ENCODE results near the gene TPCN2. TPM values are rescaled to one million over a fixed set of nuclear protein-coding genes. Genes with fewer than 3 reads are reported as not detected.
"Not testable (repeated sequence)": the region's sequence is repeated elsewhere in the genome, so short reads cannot be mapped to it uniquely, and the experiment has no call there.

The TPCN2 gene
- total RNA-seq, 1 experiment from 2014 or later, result 63.6 TPM

GRCh38 chr11:69137151-69137844 is 88.6 kb downstream of the TPCN2 start:
- Histone ChIP-seq H3K36me3 (ENCODE audit: control insufficient read depth, insufficient read depth, low read length) (0 out of 2 replicates have a peak, but pooled peaks cover 2% of the 10 kb centered on the region), H3K4me3 (ENCODE audit: low read depth, low read length) (no peak overlapping the region)
- POLR2A ChIA-PET, result no interaction called here

GRCh38 chr11:69138265-69138664 is 89.5 kb downstream of the TPCN2 start:
- CTCF ChIA-PET, result interaction anchor here (1.1 kb wide), 1 partner anchor 15 kb away, joined by 5 read pairs; no protein-coding TSS in a partner anchor
- Mint-ChIP-seq H3K36me3 (ENCODE audit: insufficient read depth, unreplicated experiment) (peaks cover 6% of the 10 kb centered on the region), H3K27ac (ENCODE audit: unreplicated experiment) (peak overlapping the region; percentile 69), H3K27me3 (ENCODE audit: insufficient read depth, unreplicated experiment) (no peaks in the 10 kb centered on the region), H3K9me3 (ENCODE audit: unreplicated experiment) (no peaks in the 10 kb centered on the region), H3K4me3 (ENCODE audit: unreplicated experiment) (no peak overlapping the region), H3K4me1 (ENCODE audit: low read depth, unreplicated experiment) (peaks cover 40% of the 10 kb centered on the region)
- Histone ChIP-seq H3K27me3 (replicated peaks; ENCODE audit: control insufficient read depth, insufficient read depth, low read length) (no peaks in the 10 kb centered on the region), H3K9me3 (peaks cover 3% of the 10 kb centered on the region; the same call in 1 of the 2 replicates), H3K36me3 (ENCODE audit: control insufficient read depth, insufficient read depth, low read length) (0 out of 2 replicates have a peak, but pooled peaks cover 2% of the 10 kb centered on the region), H3K4me1 (peaks cover 33% of the 10 kb centered on the region), H3K4me3 (ENCODE audit: low read depth, low read length) (no peak overlapping the region)
- peak; percentile 77 to 88 for DNase-seq
- BruUV-seq (replicated peaks), result no TSS peak
- intact Hi-C loops (cut with micrococcal nuclease; ENCODE audit: unreplicated experiment), result no loop called here
- POLR2A ChIA-PET, result no interaction called here
- no peak for TF ChIP-seq CTCF (IDR thresholded peaks at IDR 0.05; ENCODE audit: insufficient read depth in 1 of 2, low read depth in 1 of 2, low read length in 1 of 2, severe bottlenecking in 1 of 2, unreplicated experiment in 1 of 2)

More at GRCh38 chr11:69137151-69137844, 88.6 kb downstream of the TPCN2 start:
- peaks cover 6% of the 10 kb centered on the region for H3K36me3 Mint-ChIP-seq (ENCODE audit: insufficient read depth, unreplicated experiment)
- Histone ChIP-seq H3K27me3 (replicated peaks; ENCODE audit: control insufficient read depth, insufficient read depth, low read length) (no peaks in the 10 kb centered on the region), H3K4me1 (peaks cover 33% of the 10 kb centered on the region), H3K9me3 (peaks cover 7% of the 10 kb centered on the region; the same call in 1 of the 2 replicates)
- H3K27me3 Mint-ChIP-seq (ENCODE audit: insufficient read depth, unreplicated experiment), result no peaks in the 10 kb centered on the region
- peak in 1 of 2 experiments; percentile 51 for DNase-seq
- TF ChIP-seq CTCF (IDR thresholded peaks at IDR 0.05; ENCODE audit: insufficient read depth in 1 of 2, low read depth in 1 of 2, low read length in 1 of 2, severe bottlenecking in 1 of 2, unreplicated experiment in 1 of 2), result no peak
- peaks cover 40% of the 10 kb centered on the region for H3K4me1 Mint-ChIP-seq (ENCODE audit: low read depth, unreplicated experiment)
- no TSS peak for BruUV-seq (replicated peaks)
- intact Hi-C loops (cut with micrococcal nuclease; ENCODE audit: unreplicated experiment), result no loop called here
- H3K27ac Mint-ChIP-seq (ENCODE audit: unreplicated experiment), result peak overlapping the region; percentile 69
- CTCF ChIA-PET, result interaction anchor here (0.6 to 1.1 kb wide), 3 partner anchors 12 to 73 kb away, joined by 3 to 5 read pairs (median 3); no protein-coding TSS in a partner anchor
- H3K4me3 Mint-ChIP-seq (ENCODE audit: unreplicated experiment), result no peak overlapping the region
- H3K9me3 Mint-ChIP-seq (ENCODE audit: unreplicated experiment), result no peaks in the 10 kb centered on the region

GRCh38 chr11:69140161-69140560 is 91.4 kb downstream of the TPCN2 start:
- H3K4me3 ChIP-seq (ENCODE audit: low read depth, low read length); H3K27ac Mint-ChIP-seq (ENCODE audit: unreplicated experiment); DNase-seq; H3K36me3 ChIP-seq (ENCODE audit: control insufficient read depth, insufficient read depth, low read length); H3K27me3 Mint-ChIP-seq (ENCODE audit: insufficient read depth, unreplicated experiment); H3K4me3 Mint-ChIP-seq (ENCODE audit: unreplicated experiment); POLR2A ChIA-PET; BruUV-seq (replicated peaks); H3K9me3 ChIP-seq; H3K9me3 Mint-ChIP-seq (ENCODE audit: unreplicated experiment); H3K27me3 ChIP-seq (replicated peaks; ENCODE audit: control insufficient read depth, insufficient read depth, low read length); intact Hi-C loops (cut with micrococcal nuclease; ENCODE audit: unreplicated experiment); H3K36me3 Mint-ChIP-seq (ENCODE audit: insufficient read depth, unreplicated experiment): not testable (repeated sequence)
- CTCF ChIA-PET, result interaction anchor here (1.0 kb wide), 1 partner anchor 9 kb away, joined by 6 read pairs; no protein-coding TSS in a partner anchor
- peaks cover 35% of the 10 kb centered on the region for H3K4me1 ChIP-seq
- peaks cover 35% of the 10 kb centered on the region for H3K4me1 Mint-ChIP-seq (ENCODE audit: low read depth, unreplicated experiment)

All from Caco-2 (cell line).